HG03064 (cell line): Measurements from ENCODE around the gene REEP5.
A peak's percentile ranks its signal among the peaks of the same experiment; 100 is the strongest.

ENCODE experiments used
- ATAC-seq: cut with Tn5 transposase; IDR thresholded peaks from one replicate; pipeline ENCODE4 v1.9.1; 2021; ENCODE audit warnings: low read depth; ENCODE audit not compliant: unreplicated experiment

Gene REEP5

DNA sequence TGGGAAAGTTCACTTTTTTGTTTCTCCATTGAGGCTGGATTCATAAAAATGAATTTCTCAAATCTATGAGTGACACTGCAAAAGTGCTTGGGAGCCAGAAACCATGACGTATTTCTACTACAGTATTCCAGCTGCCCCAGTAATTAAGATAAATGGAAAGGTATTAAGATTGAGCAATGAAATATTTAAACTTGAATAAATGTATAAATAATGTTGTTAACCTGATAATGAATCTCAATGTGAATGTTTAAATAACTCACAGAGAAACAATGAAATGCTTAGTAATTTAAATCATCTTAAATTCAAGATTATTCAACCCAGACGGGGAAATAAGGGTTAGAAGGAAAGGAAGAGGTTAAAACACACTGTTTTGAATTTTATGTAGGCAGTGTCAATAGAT lies 72.1 kb downstream of the REEP5 start:
- no peak for ATAC-seq

DNA sequence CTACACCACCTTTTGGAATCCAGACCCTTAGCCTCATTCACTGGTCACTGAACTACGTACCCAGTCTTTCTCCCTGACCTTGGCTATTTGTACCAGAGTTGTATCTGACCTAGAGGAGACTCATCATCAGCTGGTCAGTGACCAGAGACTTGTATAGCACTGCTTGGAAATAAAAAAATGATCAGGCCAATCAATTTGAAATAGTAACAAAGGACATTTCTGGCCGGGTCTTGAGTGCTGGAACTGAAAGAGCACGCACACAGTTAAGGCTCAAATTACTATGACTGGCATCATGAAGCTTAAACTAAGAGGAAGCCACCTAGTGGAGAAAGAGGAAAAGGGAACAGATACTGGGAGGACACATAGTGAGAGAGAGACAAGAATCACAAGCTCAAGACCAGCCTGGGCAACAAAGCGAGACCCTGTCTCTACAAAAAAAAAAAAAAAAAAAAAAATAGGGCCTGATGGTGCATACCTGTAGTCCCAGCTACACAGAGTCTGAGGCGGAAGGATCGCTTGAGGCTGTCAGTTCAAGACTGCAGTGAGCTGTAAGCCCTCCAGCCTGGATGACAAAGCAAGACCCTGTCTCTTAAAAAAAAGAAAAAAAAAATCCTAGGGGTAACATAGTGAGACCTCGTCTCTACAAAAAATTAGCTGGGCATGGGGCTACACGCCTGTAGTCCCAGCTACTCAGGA lies 73.8 kb downstream of the REEP5 start:
- peak; percentile 100 for ATAC-seq

DNA sequence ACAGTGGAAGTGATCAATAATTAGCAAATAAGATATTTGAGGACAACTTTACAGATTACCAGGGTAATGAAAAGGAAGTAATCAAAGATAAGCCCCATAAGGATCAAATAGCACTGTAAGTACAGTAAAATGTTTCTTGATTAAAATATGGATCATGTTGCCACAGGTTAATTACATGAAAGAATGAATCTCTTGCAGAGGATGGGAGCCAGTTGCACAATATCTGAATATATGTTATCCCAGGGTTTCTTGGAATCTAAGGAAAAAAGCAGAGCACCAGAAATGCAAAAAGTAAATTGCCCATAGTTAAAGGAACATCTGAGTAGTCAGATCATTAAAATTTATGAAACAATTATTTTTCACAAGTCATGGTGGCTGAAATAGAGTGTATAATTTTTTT lies 74.7 kb downstream of the REEP5 start:
- no peak for ATAC-seq

DNA sequence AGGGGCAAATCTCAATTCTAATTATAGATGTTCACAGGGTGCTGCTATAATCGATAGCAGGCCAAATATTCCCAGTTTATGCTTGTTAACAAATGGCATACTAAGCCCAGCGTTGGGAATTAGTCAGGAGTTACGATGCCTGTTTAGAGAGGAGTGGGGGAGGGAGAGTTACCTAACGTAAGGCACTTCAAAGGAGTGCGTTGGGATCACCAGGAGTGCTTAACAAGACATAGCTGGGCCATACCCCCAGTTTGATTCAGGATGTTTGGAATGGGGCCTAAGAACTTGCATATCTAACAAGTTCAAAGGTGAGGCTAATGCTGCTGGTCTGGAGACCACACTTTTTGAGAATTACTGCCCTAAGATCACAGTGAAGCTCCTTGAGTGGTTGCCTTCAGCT lies 75.5 kb downstream of the REEP5 start:
- ATAC-seq, result no peak

DNA sequence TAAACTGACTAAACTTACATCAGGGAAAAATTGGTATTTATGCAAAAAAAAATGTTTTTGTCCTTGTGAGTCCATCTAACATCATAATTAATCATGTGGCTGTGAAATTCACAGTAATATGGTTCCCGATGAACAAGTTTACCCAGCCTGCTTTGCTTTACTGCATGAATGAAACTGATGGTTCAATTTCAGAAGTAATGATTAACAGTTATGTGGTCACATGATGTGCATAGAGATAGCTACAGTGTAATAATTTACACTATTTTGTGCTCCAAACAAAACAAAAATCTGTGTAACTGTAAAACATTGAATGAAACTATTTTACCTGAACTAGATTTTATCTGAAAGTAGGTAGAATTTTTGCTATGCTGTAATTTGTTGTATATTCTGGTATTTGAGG lies 77.5 kb downstream of the REEP5 start:
- ATAC-seq, result no peak

DNA sequence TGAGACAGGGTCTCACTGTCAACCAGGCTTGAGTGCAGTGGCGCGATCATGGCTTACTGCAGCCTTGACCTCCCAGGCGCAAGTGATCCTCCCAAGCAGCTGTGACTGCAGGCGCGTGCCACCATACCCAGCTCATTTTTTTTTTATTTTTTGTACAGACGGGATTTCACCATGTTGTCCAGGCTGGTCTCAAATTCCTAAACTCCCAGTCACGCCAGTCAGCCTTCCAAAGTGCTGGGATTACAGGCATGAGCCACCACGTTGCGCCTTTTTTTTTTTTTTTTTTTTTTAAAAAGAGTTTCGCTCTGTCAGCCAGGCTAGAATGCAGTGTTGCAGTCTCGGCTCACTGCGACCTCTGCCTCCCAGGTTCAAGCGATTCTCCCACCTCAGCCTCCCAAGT lies 88.1 kb downstream of the REEP5 start:
- no peak for ATAC-seq

DNA sequence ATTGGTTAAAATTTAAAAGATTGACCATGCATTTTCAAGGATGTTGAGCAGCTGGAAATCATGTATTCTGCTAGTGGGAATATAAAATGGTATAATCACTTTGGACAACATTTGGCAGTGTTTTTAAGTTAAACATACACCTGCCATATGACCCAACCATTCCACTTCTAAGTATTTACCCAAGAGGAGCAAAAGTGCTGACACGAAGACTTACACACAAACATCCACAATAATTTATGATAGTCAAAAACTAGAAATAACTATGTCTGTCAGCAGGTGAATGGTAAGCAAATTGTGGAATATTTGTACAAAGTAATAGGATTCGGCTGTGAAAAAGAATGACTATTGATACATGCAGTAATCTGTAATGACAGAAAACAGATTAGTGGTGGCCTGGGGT lies 91.6 kb downstream of the REEP5 start:
- no peak for ATAC-seq
